ENCODE results near the gene DISC1.
A peak's percentile ranks its signal among the peaks of the same experiment; 100 is the strongest.
"Not testable (repeated sequence)": the region's sequence is repeated elsewhere in the genome, so short reads cannot be mapped to it uniquely, and the experiment has no call there.

Gene DISC1

GRCh38 chr1:231778009-231778719 is 151.6 kb downstream of the DISC1 start:
- H3K9me3 ChIP-seq (ENCODE audit: insufficient read depth, low read length) = no peaks in the 10 kb centered on the region
- H2AFZ ChIP-seq (ENCODE audit: low read depth, low read length) = no peak overlapping the region
- no peak overlapping the region for H3K4me2 ChIP-seq (ENCODE audit: low read length)
- no peaks in the 10 kb centered on the region for H3K27me3 ChIP-seq (ENCODE audit: low read depth, low read length)
- H3K36me3 ChIP-seq (replicated peaks; ENCODE audit: low read depth, low read length) = no peaks in the 10 kb centered on the region
- H3K27ac ChIP-seq (ENCODE audit: low read length) = no peak overlapping the region
- H3K4me1 ChIP-seq (ENCODE audit: low read length) = peaks cover 17% of the 10 kb centered on the region
- no peaks in the 10 kb centered on the region for H4K20me1 ChIP-seq (ENCODE audit: insufficient read depth, low read length)
- H3K4me3 ChIP-seq (ENCODE audit: low read length) = no peak overlapping the region
- H3K9ac ChIP-seq (ENCODE audit: low read length) = no peak overlapping the region
- H3K79me2 ChIP-seq (ENCODE audit: low read length) = no peaks in the 10 kb centered on the region
- TF ChIP-seq CTCF (IDR thresholded peaks at IDR 0.05; ENCODE audit: low read depth, low read length) = no peak
- no peak for TF ChIP-seq EZH2phosphoT487 (IDR thresholded peaks at IDR 0.05; ENCODE audit: low read depth)

GRCh38 chr1:231779081-231779480 is 152.5 kb downstream of the DISC1 start:
- no peak overlapping the region for H3K4me3 ChIP-seq (ENCODE audit: low read length)
- H3K79me2 ChIP-seq (ENCODE audit: low read length) = no peaks in the 10 kb centered on the region
- TF ChIP-seq CTCF (IDR thresholded peaks at IDR 0.05; ENCODE audit: low read depth, low read length) = no peak
- no peaks in the 10 kb centered on the region for H3K27me3 ChIP-seq (ENCODE audit: low read depth, low read length)
- H3K36me3 ChIP-seq (replicated peaks; ENCODE audit: low read depth, low read length) = no peaks in the 10 kb centered on the region
- H3K9ac ChIP-seq (ENCODE audit: low read length) = no peak overlapping the region
- H3K4me1 ChIP-seq (ENCODE audit: low read length) = peaks cover 17% of the 10 kb centered on the region
- H3K9me3 ChIP-seq (ENCODE audit: insufficient read depth, low read length) = no peaks in the 10 kb centered on the region
- H2AFZ ChIP-seq (ENCODE audit: low read depth, low read length) = no peak overlapping the region
- no peak overlapping the region for H3K4me2 ChIP-seq (ENCODE audit: low read length)
- H3K27ac ChIP-seq (ENCODE audit: low read length) = no peak overlapping the region
- no peaks in the 10 kb centered on the region for H4K20me1 ChIP-seq (ENCODE audit: insufficient read depth, low read length)

- Histone ChIP-seq H3K4me1 (ENCODE audit: low read length) (peaks cover 17% of the 10 kb centered on the region), H2AFZ (ENCODE audit: low read depth, low read length) (no peak overlapping the region), H3K9ac (ENCODE audit: low read length) (no peak overlapping the region), H3K79me2 (ENCODE audit: low read length) (no peaks in the 10 kb centered on the region), H3K4me3 (ENCODE audit: low read length) (no peak overlapping the region), H3K9me3 (ENCODE audit: insufficient read depth, low read length) (no peaks in the 10 kb centered on the region), H3K36me3 (replicated peaks; ENCODE audit: low read depth, low read length) (no peaks in the 10 kb centered on the region), H3K27me3 (ENCODE audit: low read depth, low read length) (no peaks in the 10 kb centered on the region), H4K20me1 (ENCODE audit: insufficient read depth, low read length) (no peaks in the 10 kb centered on the region), H3K27ac (ENCODE audit: low read length) (no peak overlapping the region), H3K4me2 (ENCODE audit: low read length) (peak overlapping the region; percentile 45)
- TF ChIP-seq EZH2phosphoT487 (IDR thresholded peaks at IDR 0.05; ENCODE audit: low read depth) = no peak
- TF ChIP-seq CTCF (IDR thresholded peaks at IDR 0.05; ENCODE audit: low read depth, low read length) = no peak
Observed at GRCh38 chr1:231781892-231782291, 155.3 kb downstream of the DISC1 start.

- not testable (repeated sequence) for H2AFZ ChIP-seq (ENCODE audit: low read depth, low read length); H3K27me3 ChIP-seq (ENCODE audit: low read depth, low read length); H3K27ac ChIP-seq (ENCODE audit: low read length); H3K9ac ChIP-seq (ENCODE audit: low read length); H3K79me2 ChIP-seq (ENCODE audit: low read length); H3K4me2 ChIP-seq (ENCODE audit: low read length); H3K36me3 ChIP-seq (replicated peaks; ENCODE audit: low read depth, low read length); H3K9me3 ChIP-seq (ENCODE audit: insufficient read depth, low read length); H3K4me3 ChIP-seq (ENCODE audit: low read length); H4K20me1 ChIP-seq (ENCODE audit: insufficient read depth, low read length)
- peaks cover 12% of the 10 kb centered on the region for H3K4me1 ChIP-seq (ENCODE audit: low read length)
Observed at GRCh38 chr1:231785073-231785472, 158.5 kb downstream of the DISC1 start.
